ENCODE data around the gene FAP.

DNA sequence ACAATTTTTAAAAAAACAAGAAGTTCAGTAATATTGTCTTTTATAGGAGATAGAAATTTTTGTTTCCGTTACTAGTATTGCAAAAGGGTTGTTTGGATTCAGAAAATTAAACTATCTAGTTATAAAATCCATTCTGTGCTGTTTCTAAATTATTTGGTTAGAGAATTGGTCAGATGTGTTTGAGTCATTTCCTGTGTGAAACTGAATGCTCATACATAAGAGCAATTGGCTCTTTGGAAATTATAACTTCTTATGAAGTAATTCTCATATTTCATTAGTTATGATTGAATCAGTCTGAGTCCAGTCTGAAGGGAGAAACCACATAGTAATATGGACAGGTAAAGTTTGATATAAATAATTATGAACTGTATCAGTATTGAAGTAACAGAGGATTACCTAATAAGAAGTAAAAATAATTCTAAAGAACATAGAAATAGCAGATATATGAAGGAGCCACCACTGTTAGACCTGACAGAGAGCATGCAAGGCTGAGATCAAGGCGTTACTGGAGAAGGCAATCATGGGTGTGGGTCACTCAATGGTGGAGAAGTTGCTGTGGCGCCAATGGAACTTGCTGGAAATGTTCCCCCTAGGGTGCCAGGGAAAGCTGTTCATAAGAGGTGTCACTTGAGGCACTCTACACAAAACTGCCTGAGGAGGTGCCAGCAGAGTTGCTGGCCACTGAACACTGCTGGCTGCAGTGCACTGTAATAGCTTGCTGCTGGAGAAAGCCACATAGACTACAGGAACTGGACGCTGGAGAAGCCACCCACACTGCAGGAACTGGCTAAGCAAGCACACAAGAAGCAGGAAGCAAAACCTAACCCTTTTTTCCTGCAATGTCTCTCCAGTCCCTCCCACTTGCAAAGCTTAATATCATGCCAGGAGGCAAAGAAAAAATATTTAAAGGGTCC is 18.0 kb upstream of the FAP start:
- TF ChIP-seq POLR2A (IDR thresholded peaks at IDR 0.05; ENCODE audit: extremely low read depth, insufficient read length), result no peak
- TF ChIP-seq, protein P1, sequence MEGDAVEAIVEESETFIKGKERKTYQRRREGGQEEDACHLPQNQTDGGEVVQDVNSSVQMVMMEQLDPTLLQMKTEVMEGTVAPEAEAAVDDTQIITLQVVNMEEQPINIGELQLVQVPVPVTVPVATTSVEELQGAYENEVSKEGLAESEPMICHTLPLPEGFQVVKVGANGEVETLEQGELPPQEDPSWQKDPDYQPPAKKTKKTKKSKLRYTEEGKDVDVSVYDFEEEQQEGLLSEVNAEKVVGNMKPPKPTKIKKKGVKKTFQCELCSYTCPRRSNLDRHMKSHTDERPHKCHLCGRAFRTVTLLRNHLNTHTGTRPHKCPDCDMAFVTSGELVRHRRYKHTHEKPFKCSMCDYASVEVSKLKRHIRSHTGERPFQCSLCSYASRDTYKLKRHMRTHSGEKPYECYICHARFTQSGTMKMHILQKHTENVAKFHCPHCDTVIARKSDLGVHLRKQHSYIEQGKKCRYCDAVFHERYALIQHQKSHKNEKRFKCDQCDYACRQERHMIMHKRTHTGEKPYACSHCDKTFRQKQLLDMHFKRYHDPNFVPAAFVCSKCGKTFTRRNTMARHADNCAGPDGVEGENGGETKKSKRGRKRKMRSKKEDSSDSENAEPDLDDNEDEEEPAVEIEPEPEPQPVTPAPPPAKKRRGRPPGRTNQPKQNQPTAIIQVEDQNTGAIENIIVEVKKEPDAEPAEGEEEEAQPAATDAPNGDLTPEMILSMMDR (IDR thresholded peaks at IDR 0.05; ENCODE audit: low read depth, low read length), result no peak

Data from NB4 (cell line).